Measurements from ENCODE around the gene EPB41L5. TPM values are rescaled to one million over a fixed set of nuclear protein-coding genes. Genes with fewer than 3 reads are reported as not detected.

EPB41L5 gene
- total and polyA plus RNA-seq, 9 of the 15 experiments (the other 6 are each of a cell fraction or from before 2014, with no cell fraction given): 2.3 to 14.1 (median 8.2) TPM

DNA sequence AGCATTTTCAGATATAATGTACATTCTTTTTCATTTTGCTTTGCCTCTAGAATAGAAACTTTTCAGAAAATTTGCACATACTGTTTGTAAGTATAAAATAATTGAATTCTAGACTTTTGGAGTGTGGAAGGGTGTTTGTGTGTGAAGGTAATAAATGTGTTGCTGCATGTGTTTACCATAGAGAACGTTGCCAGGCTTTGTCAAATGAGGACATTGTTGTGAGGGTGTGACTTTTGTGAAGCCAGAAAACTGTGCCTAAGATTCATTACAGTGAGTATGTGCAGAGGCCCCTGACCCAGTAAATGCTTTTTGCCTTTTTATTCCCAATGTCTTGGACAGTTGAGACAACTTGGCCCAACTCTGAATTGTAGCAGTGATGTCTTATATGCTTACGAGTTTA lies 30.4 kb upstream of the EPB41L5 start:
- Histone ChIP-seq H3K4me2 (ENCODE audit: insufficient read depth, low read length) (no peak overlapping the region), H3K36me3 (ENCODE audit: control insufficient read depth, insufficient read depth, low read length) (peaks cover 1% of the 10 kb centered on the region; the same call in 1 of the 3 replicates), H3K4me3 (no peak overlapping the region), H3K9me1 (ENCODE audit: control insufficient read depth, insufficient read depth, low read length) (no peaks in the 10 kb centered on the region), H3K79me2 (ENCODE audit: control insufficient read depth, insufficient read depth, low read length) (no peaks in the 10 kb centered on the region), H3K27ac (ENCODE audit: extremely low read depth, low read depth, low read length) (no peak overlapping the region), H4K20me1 (replicated peaks; ENCODE audit: control insufficient read depth, insufficient read depth, low read length) (no peaks in the 10 kb centered on the region), H3K27me3 (ENCODE audit: control insufficient read depth in 2 of 2, insufficient read depth in 2 of 2, low read length in 2 of 2) (no peaks in the 10 kb centered on the region), H3K4me1 (replicated peaks in 1 of 2; ENCODE audit: control insufficient read depth in 2 of 2, insufficient read depth in 2 of 2, low read length in 2 of 2) (no peaks in the 10 kb centered on the region), H2AFZ (ENCODE audit: low read depth, low read length) (no peak overlapping the region), H3K9ac (ENCODE audit: insufficient read depth in 1 of 2, low read depth in 2 of 2, low read length in 2 of 2) (no peak overlapping the region), H3K9me3 (replicated peaks; ENCODE audit: control insufficient read depth, insufficient read depth, low read depth, low read length) (no peaks in the 10 kb centered on the region)
- no TSS peak for BruUV-seq (replicated peaks)
- DNase-seq (ENCODE audit: extremely low read depth in 1 of 4, low spot score in 3 of 4): no peak
- in situ Hi-C loops (cut with MboI) (no loop called here), intact Hi-C loops (cut with micrococcal nuclease) (no loop called here)
- ATAC-seq: no peak
- TF ChIP-seq ZNF445 (CRISPR knock-in tag; IDR thresholded peaks at IDR 0.05; ENCODE audit: low read depth): no peak
- no peak for TF ChIP-seq JUNB (CRISPR knock-in tag; conservative IDR thresholded peaks at IDR 0.05)
- TF ChIP-seq PTBP1 (IDR thresholded peaks at IDR 0.05; ENCODE audit: low read depth, low read length): no peak
- TF ChIP-seq, protein P1, sequence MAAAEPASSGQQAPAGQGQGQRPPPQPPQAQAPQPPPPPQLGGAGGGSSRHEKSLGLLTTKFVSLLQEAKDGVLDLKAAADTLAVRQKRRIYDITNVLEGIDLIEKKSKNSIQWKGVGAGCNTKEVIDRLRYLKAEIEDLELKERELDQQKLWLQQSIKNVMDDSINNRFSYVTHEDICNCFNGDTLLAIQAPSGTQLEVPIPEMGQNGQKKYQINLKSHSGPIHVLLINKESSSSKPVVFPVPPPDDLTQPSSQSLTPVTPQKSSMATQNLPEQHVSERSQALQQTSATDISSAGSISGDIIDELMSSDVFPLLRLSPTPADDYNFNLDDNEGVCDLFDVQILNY (CRISPR knock-in tag; IDR thresholded peaks at IDR 0.05): no peak
- TF ChIP-seq SIN3A (IDR thresholded peaks at IDR 0.05; ENCODE audit: borderline replicate concordance in 2 of 2, control insufficient read depth in 1 of 2, low read depth in 2 of 2, low read length in 2 of 2): no peak
- FAIRE-seq: no peak
- ChIA-PET POLR2A (interaction anchor here (1.6 kb wide), 1 partner anchor 12 kb away, joined by 3 read pairs; no protein-coding TSS in a partner anchor), CTCF (ENCODE audit: low intra/inter-chr PET ratio) (no interaction called here)
- 55% methylated on average over 2 of the region's 2 CpGs for WGBS (ENCODE audit: insufficient coverage, low coverage, missing lambda C conversion rate)

DNA sequence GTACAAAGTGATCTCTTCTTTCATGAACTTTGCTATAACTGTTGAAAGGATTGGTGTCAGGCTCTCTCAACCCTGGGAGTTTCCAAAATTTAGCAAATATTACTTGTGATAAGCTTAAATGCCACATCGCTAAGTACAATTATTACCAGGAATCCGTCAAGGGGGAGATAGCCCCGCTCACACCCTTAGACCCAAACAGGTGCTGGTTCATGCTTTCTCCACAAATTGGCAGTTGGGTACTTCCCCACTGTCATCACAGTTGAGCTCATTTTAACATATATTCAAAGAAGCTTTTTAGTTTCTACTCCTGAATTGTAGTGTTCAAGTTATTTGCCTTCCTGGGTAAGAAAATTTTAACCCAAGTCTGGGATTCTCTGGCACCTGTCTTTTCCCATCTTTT lies 29.8 kb upstream of the EPB41L5 start:
- in situ Hi-C loops (cut with MboI): no loop called here
- no peak for TF ChIP-seq ZNF668 (CRISPR knock-in tag; IDR thresholded peaks at IDR 0.05)
- TF ChIP-seq, protein P2, sequence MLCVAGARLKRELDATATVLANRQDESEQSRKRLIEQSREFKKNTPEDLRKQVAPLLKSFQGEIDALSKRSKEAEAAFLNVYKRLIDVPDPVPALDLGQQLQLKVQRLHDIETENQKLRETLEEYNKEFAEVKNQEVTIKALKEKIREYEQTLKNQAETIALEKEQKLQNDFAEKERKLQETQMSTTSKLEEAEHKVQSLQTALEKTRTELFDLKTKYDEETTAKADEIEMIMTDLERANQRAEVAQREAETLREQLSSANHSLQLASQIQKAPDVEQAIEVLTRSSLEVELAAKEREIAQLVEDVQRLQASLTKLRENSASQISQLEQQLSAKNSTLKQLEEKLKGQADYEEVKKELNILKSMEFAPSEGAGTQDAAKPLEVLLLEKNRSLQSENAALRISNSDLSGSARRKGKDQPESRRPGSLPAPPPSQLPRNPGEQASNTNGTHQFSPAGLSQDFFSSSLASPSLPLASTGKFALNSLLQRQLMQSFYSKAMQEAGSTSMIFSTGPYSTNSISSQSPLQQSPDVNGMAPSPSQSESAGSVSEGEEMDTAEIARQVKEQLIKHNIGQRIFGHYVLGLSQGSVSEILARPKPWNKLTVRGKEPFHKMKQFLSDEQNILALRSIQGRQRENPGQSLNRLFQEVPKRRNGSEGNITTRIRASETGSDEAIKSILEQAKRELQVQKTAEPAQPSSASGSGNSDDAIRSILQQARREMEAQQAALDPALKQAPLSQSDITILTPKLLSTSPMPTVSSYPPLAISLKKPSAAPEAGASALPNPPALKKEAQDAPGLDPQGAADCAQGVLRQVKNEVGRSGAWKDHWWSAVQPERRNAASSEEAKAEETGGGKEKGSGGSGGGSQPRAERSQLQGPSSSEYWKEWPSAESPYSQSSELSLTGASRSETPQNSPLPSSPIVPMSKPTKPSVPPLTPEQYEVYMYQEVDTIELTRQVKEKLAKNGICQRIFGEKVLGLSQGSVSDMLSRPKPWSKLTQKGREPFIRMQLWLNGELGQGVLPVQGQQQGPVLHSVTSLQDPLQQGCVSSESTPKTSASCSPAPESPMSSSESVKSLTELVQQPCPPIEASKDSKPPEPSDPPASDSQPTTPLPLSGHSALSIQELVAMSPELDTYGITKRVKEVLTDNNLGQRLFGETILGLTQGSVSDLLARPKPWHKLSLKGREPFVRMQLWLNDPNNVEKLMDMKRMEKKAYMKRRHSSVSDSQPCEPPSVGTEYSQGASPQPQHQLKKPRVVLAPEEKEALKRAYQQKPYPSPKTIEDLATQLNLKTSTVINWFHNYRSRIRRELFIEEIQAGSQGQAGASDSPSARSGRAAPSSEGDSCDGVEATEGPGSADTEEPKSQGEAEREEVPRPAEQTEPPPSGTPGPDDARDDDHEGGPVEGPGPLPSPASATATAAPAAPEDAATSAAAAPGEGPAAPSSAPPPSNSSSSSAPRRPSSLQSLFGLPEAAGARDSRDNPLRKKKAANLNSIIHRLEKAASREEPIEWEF (CRISPR knock-in tag; IDR thresholded peaks at IDR 0.05): no peak
- TF ChIP-seq, protein P3, sequence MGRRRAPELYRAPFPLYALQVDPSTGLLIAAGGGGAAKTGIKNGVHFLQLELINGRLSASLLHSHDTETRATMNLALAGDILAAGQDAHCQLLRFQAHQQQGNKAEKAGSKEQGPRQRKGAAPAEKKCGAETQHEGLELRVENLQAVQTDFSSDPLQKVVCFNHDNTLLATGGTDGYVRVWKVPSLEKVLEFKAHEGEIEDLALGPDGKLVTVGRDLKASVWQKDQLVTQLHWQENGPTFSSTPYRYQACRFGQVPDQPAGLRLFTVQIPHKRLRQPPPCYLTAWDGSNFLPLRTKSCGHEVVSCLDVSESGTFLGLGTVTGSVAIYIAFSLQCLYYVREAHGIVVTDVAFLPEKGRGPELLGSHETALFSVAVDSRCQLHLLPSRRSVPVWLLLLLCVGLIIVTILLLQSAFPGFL (CRISPR knock-in tag; IDR thresholded peaks at IDR 0.05): no peak

More for the DNA sequence above, 29.8 kb upstream of the EPB41L5 start:
- no peak overlapping the region for H3K4me2 ChIP-seq (ENCODE audit: insufficient read depth, low read length)
- no peaks in the 10 kb centered on the region for H3K9me1 ChIP-seq (ENCODE audit: control insufficient read depth, insufficient read depth, low read length)
- H3K36me3 ChIP-seq (ENCODE audit: control insufficient read depth, insufficient read depth, low read length): no peaks in the 10 kb centered on the region
- H4K20me1 ChIP-seq (replicated peaks; ENCODE audit: control insufficient read depth, insufficient read depth, low read length): no peaks in the 10 kb centered on the region
- ATAC-seq (no peak), DNase-seq (ENCODE audit: extremely low read depth in 1 of 4, low spot score in 3 of 4) (no peak), FAIRE-seq (no peak)
- no peaks in the 10 kb centered on the region for H3K27me3 ChIP-seq (ENCODE audit: control insufficient read depth in 2 of 2, insufficient read depth in 2 of 2, low read length in 2 of 2)
- intact Hi-C loops (cut with micrococcal nuclease): no loop called here
- no peak overlapping the region for H2AFZ ChIP-seq (ENCODE audit: low read depth, low read length)
- WGBS (ENCODE audit: insufficient coverage, low coverage, missing lambda C conversion rate): 60% methylated on average over 3 of the region's 3 CpGs
- no peaks in the 10 kb centered on the region for H3K9me3 ChIP-seq (replicated peaks; ENCODE audit: control insufficient read depth, insufficient read depth, low read depth, low read length)
- no peak overlapping the region for H3K4me3 ChIP-seq
- no peaks in the 10 kb centered on the region for H3K4me1 ChIP-seq (replicated peaks in 1 of 2; ENCODE audit: control insufficient read depth in 2 of 2, insufficient read depth in 2 of 2, low read length in 2 of 2)
- BruUV-seq (replicated peaks): no TSS peak
- ChIA-PET CTCF (ENCODE audit: low intra/inter-chr PET ratio) (no interaction called here), POLR2A (interaction anchor here (0.7 to 1.6 kb wide), 2 partner anchors 11 to 28 kb away, joined by 3 read pairs; no protein-coding TSS in a partner anchor)
- H3K9ac ChIP-seq (ENCODE audit: insufficient read depth in 1 of 2, low read depth in 2 of 2, low read length in 2 of 2): no peak overlapping the region
- no peaks in the 10 kb centered on the region for H3K79me2 ChIP-seq (ENCODE audit: control insufficient read depth, insufficient read depth, low read length)
- no peak overlapping the region for H3K27ac ChIP-seq (ENCODE audit: extremely low read depth, low read depth, low read length)
